Measurements from ENCODE around the gene RNU6-9.
"Not testable (repeated sequence)": the region's sequence is repeated elsewhere in the genome, so short reads cannot be mapped to it uniquely, and the experiment has no call there.

The RNU6-9 gene

DNA sequence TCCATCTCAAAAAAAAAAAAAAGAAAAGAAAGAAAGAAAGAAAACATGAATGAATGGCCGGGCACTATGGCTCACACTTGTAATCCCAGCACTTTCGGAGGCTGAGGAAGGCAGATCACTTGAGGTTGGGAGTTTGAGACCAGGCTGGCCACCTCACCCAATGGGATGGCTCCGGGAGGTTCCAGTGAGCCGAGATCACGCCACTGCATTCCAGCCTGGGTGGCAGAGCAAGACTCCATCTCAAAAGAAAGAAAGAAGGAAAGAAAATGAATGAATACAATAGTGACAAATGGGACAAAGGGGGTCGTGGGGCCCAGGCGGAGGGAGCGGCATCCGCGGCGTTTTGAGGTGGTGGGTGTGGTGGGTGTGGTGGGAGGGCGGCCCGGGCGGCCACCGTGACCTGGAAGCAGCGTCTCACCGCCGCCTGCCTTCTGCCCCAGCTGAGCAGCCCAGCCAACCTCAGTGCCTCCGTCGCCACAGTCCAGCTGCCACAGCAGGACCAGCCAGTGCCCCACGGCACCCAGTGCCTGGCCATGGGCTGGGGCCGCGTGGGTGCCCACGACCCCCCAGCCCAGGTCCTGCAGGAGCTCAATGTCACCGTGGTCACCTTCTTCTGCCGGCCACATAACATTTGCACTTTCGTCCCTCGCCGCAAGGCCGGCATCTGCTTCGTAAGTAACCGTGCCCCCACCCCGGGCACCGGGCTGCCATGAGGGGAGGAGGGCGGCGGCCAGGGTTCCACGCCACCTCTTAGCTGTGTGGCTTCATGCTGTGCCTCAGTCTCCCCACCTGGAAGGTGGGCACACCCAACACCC lies 47.4 kb upstream of the RNU6-9 start:
- H3K4me2 ChIP-seq (ENCODE audit: insufficient read depth, low read length), result no peak overlapping the region
- H3K4me3 ChIP-seq (ENCODE audit: low read depth in 1 of 2, low read length in 2 of 2), result no peak overlapping the region
- DNase-seq (no peak), ATAC-seq (ENCODE audit: insufficient read depth, low read depth) (no peak)
- no peak overlapping the region for H3K27ac ChIP-seq (ENCODE audit: low read length)
- H3K36me3 ChIP-seq (ENCODE audit: insufficient read depth, low read length), result no peaks in the 10 kb centered on the region
- H3K4me1 ChIP-seq (ENCODE audit: insufficient read depth, low read length), result no peaks in the 10 kb centered on the region
- no peaks in the 10 kb centered on the region for H3K27me3 ChIP-seq (ENCODE audit: insufficient read depth, low read length, poor library complexity)
- no peak overlapping the region for H2AFZ ChIP-seq (ENCODE audit: low read depth, low read length)
- H3K9ac ChIP-seq (ENCODE audit: low read depth, low read length), result no peak overlapping the region
- H4K20me1 ChIP-seq (ENCODE audit: insufficient read depth, low read length), result no peaks in the 10 kb centered on the region
- no peaks in the 10 kb centered on the region for H3K9me3 ChIP-seq (ENCODE audit: insufficient read depth, low read length, severe bottlenecking)
- H3K79me2 ChIP-seq (ENCODE audit: insufficient read depth, low read length), result no peaks in the 10 kb centered on the region
- TF ChIP-seq, protein P1, sequence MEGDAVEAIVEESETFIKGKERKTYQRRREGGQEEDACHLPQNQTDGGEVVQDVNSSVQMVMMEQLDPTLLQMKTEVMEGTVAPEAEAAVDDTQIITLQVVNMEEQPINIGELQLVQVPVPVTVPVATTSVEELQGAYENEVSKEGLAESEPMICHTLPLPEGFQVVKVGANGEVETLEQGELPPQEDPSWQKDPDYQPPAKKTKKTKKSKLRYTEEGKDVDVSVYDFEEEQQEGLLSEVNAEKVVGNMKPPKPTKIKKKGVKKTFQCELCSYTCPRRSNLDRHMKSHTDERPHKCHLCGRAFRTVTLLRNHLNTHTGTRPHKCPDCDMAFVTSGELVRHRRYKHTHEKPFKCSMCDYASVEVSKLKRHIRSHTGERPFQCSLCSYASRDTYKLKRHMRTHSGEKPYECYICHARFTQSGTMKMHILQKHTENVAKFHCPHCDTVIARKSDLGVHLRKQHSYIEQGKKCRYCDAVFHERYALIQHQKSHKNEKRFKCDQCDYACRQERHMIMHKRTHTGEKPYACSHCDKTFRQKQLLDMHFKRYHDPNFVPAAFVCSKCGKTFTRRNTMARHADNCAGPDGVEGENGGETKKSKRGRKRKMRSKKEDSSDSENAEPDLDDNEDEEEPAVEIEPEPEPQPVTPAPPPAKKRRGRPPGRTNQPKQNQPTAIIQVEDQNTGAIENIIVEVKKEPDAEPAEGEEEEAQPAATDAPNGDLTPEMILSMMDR (IDR thresholded peaks at IDR 0.05; ENCODE audit: borderline replicate concordance, extremely low read depth, low read length, poor library complexity, severe bottlenecking), result no peak

DNA sequence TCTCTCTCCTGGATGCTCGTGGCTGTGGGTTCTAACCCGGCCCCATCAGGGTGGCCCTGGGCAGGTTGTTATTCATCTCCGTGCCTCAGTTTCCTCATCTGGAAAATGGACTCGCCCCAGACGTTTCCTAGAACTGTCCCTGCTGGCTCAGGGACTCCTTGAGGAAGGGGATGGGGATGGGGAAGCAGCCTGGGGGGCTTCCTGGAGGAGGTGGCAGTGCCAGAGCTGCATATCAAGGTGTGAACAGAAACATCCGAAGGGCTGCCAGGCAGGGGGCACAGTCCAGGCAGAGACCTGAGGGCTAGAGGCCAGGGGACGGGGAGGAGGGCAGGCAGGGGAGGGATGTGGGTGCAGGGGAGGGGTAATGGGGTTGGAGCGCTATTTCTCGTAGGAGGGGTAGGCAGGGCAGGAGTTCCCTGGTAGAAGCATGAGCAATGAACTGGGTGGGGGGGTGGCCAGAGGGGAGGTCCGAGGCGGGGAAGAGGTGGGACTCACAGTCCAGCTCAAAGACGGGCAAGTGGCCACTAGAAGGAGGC lies 44.8 kb upstream of the RNU6-9 start:
- ATAC-seq (ENCODE audit: insufficient read depth, low read depth) (no peak), DNase-seq (no peak)
- TF ChIP-seq, protein P1 (IDR thresholded peaks at IDR 0.05; ENCODE audit: borderline replicate concordance, extremely low read depth, low read length, poor library complexity, severe bottlenecking), result no peak
- Histone ChIP-seq H3K4me2 (ENCODE audit: insufficient read depth, low read length) (no peak overlapping the region), H4K20me1 (ENCODE audit: insufficient read depth, low read length) (no peaks in the 10 kb centered on the region), H3K36me3 (ENCODE audit: insufficient read depth, low read length) (no peaks in the 10 kb centered on the region), H2AFZ (ENCODE audit: low read depth, low read length) (no peak overlapping the region), H3K4me3 (ENCODE audit: low read depth in 1 of 2, low read length in 2 of 2) (no peak overlapping the region), H3K4me1 (ENCODE audit: insufficient read depth, low read length) (no peaks in the 10 kb centered on the region), H3K27me3 (ENCODE audit: insufficient read depth, low read length, poor library complexity) (no peaks in the 10 kb centered on the region), H3K9me3 (ENCODE audit: insufficient read depth, low read length, severe bottlenecking) (no peaks in the 10 kb centered on the region), H3K9ac (ENCODE audit: low read depth, low read length) (no peak overlapping the region), H3K27ac (ENCODE audit: low read length) (no peak overlapping the region), H3K79me2 (ENCODE audit: insufficient read depth, low read length) (no peaks in the 10 kb centered on the region)

- not testable (repeated sequence) for H3K79me2 ChIP-seq (ENCODE audit: insufficient read depth, low read length); H3K9ac ChIP-seq (ENCODE audit: low read depth, low read length); H3K27ac ChIP-seq (ENCODE audit: low read length); H3K27me3 ChIP-seq (ENCODE audit: insufficient read depth, low read length, poor library complexity); H2AFZ ChIP-seq (ENCODE audit: low read depth, low read length); H3K9me3 ChIP-seq (ENCODE audit: insufficient read depth, low read length, severe bottlenecking); DNase-seq; H4K20me1 ChIP-seq (ENCODE audit: insufficient read depth, low read length); H3K4me1 ChIP-seq (ENCODE audit: insufficient read depth, low read length); H3K36me3 ChIP-seq (ENCODE audit: insufficient read depth, low read length); H3K4me2 ChIP-seq (ENCODE audit: insufficient read depth, low read length); H3K4me3 ChIP-seq (ENCODE audit: low read depth in 1 of 2, low read length in 2 of 2); ATAC-seq (ENCODE audit: insufficient read depth, low read depth)
These were observed 44.1 kb upstream of the RNU6-9 start for GRCh38 chr19:849195-849594.

- TF ChIP-seq, protein P1 (IDR thresholded peaks at IDR 0.05; ENCODE audit: borderline replicate concordance, extremely low read depth, low read length, poor library complexity, severe bottlenecking), result no peak
- no peak for TF ChIP-seq EZH2 (IDR thresholded peaks at IDR 0.05; ENCODE audit: borderline replicate concordance, low read depth, low read length, severe bottlenecking)
- H4K20me1 ChIP-seq (ENCODE audit: insufficient read depth, low read length), result no peaks in the 10 kb centered on the region
- H3K9ac ChIP-seq (ENCODE audit: low read depth, low read length), result no peak overlapping the region
- no peaks in the 10 kb centered on the region for H3K9me3 ChIP-seq (ENCODE audit: insufficient read depth, low read length, severe bottlenecking)
- no peak overlapping the region for H3K27ac ChIP-seq (ENCODE audit: low read length)
- H3K79me2 ChIP-seq (ENCODE audit: insufficient read depth, low read length), result no peaks in the 10 kb centered on the region
- H3K4me2 ChIP-seq (ENCODE audit: insufficient read depth, low read length), result no peak overlapping the region
- no peaks in the 10 kb centered on the region for H3K27me3 ChIP-seq (ENCODE audit: insufficient read depth, low read length, poor library complexity)
- ATAC-seq (ENCODE audit: insufficient read depth, low read depth) (no peak), DNase-seq (peak; percentile 21)
- H3K4me3 ChIP-seq (ENCODE audit: low read depth in 1 of 2, low read length in 2 of 2), result no peak overlapping the region
- no peak overlapping the region for H2AFZ ChIP-seq (ENCODE audit: low read depth, low read length)
- H3K4me1 ChIP-seq (ENCODE audit: insufficient read depth, low read length), result no peaks in the 10 kb centered on the region
- no peaks in the 10 kb centered on the region for H3K36me3 ChIP-seq (ENCODE audit: insufficient read depth, low read length)
These were observed 42.9 kb upstream of the RNU6-9 start for GRCh38 chr19:850221-850978.

Data from DND-41 (cell line).